HG02938 (cell line): Measurements from ENCODE around the gene ARHGAP28.
A peak's percentile ranks its signal among the peaks of the same experiment; 100 is the strongest.

Experiments used
- ATAC-seq: cut with Tn5 transposase; IDR thresholded peaks from one replicate; pipeline ENCODE4 v1.9.1; 2021; ENCODE audit warnings: mild to moderate bottlenecking, moderate library complexity; ENCODE audit not compliant: unreplicated experiment

Gene ARHGAP28, protein sequence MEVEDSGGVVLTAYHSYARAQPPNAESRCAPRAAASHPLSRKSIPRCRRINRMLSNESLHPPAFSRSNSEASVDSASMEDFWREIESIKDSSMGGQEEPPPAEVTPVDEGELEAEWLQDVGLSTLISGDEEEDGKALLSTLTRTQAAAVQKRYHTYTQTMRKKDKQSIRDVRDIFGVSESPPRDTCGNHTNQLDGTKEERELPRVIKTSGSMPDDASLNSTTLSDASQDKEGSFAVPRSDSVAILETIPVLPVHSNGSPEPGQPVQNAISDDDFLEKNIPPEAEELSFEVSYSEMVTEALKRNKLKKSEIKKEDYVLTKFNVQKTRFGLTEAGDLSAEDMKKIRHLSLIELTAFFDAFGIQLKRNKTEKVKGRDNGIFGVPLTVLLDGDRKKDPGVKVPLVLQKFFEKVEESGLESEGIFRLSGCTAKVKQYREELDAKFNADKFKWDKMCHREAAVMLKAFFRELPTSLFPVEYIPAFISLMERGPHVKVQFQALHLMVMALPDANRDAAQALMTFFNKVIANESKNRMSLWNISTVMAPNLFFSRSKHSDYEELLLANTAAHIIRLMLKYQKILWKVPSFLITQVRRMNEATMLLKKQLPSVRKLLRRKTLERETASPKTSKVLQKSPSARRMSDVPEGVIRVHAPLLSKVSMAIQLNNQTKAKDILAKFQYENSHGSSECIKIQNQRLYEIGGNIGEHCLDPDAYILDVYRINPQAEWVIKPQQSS

DNA sequence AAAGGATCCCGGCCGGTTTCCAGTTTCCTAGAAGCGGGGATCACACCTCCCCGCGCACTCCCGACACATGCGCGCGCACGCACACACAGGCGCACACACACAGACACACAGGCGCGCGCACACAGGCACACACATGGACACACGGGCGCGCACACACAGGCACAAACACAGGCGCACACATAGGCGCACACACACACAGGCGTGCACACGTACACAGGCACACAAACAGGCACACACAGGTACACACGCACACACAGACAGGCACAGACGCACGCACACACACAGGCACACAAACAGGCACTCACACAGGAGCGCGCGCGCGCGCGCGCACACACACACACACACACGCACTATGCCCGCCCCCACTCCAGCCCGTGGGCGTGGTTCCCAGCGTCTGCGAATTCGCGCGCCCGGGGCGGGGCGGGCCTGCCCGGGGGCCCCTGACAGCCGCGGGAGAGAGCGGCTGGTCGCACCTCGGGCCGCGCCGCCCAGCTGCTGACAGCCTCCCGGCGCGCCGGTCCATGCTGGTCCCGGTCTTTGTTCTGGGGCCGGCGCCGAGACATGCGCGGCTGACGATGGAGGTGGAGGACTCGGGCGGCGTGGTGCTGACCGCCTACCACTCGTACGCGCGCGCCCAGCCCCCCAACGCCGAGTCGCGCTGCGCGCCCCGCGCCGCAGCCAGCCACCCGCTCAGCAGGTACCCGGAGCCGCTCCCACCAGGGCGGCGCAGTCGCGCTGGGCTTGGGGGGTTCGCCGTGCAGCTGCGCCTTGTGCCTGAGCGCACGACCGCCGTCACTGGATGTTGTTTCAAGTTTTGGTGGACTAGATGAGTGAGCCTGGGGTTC, at the start of gene ARHGAP28:
Gene ARHGAP28 (plus strand): TSS at position 470 of the 845 bp plus-strand sequence. CDS start 106 bp downstream, at position 576.
- peak; percentile 60 for ATAC-seq

DNA sequence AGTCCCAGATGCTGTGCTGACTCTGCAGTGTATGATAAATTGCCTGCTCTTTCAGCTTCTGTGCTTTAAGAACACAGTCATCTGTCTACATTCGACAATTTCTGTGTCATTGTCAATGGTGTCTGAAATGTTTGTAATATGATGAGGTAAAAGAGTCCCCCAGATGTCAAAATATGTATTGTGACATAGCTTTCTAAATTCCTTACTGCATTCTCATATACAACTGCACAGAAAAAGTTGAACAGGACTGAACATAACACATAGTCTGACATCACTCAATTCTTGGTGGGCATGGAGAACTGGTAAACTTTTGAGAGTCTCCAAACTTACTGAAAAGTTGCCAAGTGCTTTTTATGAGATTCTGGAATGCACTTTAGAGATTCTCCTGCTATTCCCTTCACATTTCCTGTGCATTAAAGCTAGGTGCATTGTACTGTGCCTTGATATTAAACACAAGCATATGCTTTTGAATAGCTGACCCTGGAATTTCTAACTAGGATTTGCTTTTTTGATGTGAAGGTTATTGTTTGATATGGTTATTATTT, 48.1 kb upstream of the ARHGAP28 start:
- ATAC-seq, result no peak

DNA sequence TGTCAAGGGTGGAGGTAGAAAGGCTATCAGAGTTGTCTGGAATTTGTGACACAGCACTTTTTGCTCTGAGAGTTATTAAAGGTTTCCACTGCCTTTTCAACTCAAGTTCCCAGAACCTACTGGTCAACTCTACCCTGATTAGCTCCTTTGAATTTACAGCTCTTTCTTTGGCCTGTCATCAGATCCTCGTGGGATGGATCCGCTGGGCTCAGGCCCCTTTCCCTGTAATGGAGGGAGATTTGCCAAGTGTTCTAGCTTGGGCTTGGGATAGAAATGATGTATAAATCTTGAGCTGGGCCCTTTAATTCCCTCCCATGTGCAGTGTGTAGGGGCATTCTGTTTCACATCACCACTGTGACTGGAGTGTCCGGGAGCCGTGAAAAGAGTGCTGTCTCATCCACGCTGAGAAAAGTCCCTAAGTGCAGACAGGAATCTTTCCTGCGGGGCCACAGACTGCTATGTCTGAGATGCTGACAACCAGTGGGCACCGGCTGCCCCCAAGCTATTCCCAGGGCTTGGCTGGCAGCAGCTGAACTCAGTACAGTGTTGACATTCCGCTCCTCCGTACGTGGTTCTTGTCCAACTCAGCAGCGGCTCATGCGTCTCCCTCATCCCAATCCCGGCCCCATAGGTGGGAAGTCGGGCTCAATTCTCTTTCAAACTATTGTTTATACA, 46.9 kb upstream of the ARHGAP28 start:
- ATAC-seq, result no peak

DNA sequence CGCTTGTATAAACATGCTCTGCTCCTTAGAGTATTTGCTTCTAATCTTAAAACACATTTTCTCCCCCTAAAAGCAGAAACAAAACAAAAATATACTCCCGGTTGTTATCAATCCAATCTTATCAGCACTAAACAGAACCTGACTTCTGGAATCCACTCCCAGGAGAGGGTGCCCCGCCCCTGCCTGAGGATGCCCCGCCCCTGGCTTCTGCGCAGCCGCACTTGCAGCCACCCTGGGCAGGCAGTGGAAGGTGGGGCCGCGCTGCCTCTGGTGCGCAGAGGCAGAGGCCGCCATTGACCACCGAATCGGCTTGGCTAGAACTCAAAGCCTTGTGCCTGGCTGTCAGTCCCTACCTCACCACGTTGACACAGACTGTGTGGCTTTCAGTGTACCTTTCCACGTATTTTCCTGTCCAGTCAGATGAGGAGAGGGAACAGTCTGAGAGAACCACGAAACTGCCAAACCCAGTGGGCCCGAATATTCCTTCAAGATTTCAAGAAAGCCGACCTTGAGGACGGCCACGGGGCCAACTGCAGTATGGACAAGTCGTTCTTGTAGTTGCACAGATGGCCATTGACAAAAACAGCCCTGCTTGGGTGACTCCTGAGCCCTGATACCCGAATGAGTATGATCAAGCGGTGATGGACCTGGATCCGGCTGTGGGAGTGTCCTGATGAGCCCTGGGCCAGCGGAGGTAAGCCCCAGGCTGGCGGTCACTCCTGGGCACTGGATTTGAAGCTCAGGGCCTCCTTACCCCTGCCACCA, 46.2 kb upstream of the ARHGAP28 start:
- no peak for ATAC-seq

DNA sequence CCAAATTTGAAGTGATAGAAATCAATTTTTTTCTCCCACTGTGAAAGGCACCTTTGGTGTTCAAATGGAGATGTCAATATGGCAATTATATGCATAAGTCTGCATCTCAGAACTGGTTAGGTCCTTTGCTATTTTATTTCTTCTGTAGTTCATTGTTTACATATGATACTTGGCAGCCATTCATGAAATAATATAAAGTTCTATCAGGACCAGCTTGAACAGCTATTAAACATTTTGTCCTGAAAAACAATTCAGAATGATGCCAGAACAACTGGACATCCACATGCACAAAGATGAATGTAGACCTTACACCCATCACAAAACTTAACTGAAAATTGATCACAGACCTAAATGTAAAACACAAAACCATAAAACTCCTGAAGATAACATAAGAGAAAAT, 41.8 kb upstream of the ARHGAP28 start:
- no peak for ATAC-seq

DNA sequence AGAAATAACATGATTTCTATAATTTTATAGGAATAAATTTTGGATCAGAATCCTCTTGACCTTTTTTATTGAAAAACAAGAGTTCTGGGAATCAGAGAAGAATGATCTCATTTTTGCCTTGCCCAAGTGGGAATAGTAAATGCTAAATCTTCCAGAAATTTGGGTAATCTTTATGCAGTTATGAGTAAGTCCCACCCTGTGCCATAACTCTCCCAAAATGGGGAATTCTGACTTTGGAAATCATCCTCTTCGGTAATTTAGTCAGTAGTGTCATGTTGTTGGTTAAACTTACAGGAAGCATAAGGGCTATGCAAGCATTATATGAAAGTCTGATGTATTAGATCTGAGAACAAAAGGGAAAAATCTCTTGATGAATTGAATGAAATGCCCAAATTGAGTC, 20.6 kb upstream of the ARHGAP28 start:
- no peak for ATAC-seq

DNA sequence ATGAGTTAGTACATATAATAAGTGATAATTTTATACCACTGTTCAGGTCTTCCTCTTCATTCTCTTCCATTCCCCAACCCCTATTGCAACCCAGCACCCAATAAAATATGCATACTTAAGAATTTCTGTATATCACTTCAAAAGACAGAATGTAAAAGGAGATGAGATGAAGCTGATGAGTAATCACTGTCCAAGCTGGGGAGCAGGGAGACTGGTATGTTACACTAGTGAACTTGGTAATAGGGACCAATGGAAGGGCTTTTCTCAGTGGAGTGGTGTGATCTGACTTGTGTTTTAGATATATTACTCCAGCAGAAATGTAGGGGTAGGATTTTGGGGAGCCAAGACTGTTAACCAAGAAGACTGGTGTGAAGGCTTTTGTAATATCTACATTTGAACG, 18.0 kb upstream of the ARHGAP28 start:
- no peak for ATAC-seq

DNA sequence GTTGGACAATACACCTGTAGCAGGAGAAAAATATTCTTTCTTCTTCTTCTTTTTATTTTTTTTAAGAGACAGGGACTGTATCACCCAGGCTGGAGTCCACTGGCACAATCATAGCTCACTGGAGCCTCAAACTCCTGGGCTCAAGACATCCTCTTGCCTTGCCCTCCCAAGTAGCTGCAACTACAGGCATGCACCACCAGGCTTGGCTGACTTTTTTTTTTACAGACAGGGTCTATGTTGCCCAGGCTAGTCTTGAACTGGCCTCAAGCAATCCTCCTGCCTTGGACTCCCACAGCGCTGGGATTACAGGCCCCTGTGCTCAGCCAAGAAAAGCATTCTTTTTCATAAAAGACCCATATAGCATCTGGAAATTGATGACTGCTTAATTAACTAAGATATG, 17.1 kb upstream of the ARHGAP28 start:
- ATAC-seq, result no peak

DNA sequence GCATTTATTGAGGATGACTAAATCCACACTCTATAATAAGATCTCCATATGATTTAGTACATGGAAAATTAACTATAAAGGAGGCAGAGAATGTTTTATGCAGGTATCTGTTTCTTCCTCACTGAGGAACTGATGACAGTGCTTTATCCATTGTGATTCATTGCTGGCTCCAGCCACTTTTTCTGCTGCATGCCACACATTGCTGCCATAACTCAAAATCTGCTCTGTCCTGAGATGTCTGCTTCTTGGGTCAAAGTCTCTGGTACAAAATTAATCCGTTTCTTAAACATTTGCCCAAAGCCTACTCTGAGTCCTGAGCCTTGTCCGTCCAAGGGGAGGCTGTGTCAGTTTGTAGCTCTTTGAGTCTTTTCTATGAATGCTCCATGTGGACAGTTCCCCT, 15.5 kb upstream of the ARHGAP28 start:
- no peak for ATAC-seq

DNA sequence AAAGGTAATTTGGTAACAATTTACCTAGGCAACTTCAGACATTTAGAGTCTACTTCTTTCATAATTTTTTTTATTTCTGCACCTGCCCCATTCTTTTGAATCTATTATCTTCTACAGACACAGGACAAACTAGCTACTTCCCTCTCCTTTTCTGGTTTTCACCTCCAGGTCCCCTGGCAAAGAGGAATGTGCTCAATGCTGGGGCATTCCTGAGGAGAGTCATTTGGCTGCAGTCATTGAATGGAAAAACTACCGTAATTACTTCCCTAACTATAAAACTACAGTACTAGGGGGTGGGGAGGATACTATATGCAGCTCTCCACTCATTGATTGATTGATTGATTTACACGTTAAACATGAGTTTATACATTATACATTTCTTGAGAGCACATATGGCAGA, 11.2 kb upstream of the ARHGAP28 start:
- no peak for ATAC-seq

DNA sequence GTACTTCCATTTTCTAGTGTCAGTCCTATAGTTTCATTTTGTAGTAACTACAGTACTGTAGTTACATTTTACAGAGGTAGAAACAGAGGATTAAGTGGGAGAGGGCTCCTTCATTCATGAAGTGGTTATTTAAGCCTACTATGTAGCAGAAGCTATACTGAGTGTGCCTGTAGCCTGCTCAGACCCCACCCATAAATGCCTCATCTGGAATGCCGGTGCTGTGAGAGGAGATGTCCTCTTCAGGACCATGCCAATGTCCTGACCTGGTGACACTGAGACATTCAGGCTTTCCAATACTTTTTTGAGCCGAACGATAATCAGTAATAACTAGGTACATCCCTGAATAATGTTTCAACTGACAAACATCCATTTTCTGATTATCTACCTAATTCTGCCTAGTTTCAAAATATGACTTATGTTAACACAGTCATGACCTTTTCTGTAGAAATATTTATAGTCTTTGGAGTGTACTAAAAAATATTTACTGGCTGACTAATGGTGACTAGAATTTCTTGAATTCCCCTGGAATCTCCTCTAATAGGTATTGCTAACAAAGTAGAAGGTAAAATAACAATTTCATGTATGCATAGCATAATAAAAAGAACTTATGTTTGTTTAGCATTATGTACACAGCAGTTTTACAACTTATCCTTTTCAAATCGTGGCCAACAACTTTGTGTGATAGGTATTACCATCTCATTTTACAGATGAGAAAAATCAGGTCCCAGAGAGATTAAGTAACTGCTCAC, 10.2 kb upstream of the ARHGAP28 start:
- no peak for ATAC-seq

DNA sequence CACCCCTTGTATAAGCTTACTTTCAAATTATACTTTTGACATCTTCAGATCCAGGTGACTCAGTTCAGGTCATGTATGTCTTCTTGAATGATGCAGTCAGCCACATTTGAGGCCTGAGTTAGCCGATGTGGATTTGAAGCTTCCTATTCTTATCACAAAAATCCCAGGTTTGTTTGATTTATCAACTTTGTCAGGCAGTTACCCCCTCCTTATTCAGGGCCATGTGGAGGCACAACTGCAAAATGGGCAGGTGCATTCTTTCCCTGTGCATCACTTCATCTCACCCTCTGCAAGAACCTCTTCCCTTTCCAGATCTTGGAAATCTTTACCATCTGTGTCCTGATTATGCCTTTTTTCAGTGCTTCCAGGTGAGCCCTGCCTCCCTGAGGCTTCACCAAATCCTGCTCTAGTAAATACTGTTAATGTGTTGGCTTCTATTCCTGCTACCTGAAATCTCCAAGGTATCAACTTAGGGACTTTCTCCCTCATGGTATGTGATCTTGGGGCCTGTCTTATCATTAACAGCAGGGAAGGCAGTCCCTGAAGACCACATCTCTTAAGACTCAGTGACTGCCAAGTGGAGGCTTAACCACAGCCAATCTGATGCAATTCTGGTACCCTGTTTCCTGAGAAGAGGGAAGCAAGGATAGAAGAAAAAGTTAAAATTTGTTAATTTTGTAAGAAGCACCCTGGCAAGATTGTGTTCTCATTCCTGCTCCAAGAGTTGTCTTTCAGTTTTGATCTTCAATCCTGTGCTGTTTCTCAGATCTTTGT, 9.4 kb upstream of the ARHGAP28 start:
- no peak for ATAC-seq

DNA sequence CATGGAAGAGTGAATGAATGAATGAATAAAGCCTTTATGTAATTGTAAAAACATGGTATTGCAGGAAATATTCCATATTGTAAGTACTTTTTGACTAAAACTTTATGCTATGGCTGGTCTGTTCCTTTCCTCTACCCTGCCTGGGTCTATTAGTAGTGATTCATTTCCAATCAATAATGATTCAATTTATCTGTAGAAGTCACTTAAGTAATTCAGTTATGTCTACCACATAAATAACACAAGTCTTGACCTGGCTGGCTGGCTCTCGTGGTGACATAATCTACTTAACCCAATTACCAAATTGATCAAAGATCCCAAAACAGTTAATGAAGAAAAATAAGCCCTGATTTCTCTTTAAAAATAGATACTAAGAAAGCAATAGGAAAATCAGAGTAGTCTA, 7.8 kb upstream of the ARHGAP28 start:
- ATAC-seq, result no peak

DNA sequence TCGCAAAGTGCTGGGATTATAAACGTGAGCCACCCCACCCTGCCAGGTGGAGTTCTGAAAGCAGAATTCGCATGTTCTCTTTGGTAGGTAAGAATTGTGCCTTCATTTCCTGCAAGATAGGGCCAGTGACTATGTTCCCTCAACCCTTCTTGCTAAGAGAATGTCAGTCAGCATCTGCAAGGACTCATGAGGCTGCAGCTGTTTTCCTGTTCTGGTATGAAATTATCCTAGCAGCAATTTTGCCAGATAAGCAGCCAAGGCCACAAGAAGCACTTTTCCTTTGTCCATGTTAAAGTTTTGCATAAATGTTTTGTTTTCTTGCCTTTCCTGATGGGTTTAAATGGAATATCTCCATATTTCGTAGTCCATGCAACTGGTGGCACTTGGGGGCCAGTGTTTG, 6.8 kb upstream of the ARHGAP28 start:
- no peak for ATAC-seq

DNA sequence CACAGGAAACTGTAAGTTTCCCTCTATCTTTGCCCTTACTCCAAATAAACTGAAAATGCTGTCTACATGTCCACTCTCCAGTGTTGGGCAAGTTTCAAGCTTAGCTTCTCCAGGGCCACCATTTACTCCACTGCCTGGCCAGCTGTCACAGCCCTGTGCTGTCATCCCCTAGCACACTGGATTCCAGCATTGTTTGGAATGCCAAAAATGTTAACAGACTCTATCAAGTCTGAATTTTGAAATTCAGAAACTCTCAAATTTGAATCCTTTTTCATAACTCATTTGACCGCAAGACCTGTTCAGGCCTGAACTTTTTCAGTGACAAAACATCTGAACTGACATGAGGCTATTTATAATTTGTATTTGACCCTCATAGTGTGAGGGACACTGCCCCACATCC, 5.2 kb upstream of the ARHGAP28 start:
- no peak for ATAC-seq

DNA sequence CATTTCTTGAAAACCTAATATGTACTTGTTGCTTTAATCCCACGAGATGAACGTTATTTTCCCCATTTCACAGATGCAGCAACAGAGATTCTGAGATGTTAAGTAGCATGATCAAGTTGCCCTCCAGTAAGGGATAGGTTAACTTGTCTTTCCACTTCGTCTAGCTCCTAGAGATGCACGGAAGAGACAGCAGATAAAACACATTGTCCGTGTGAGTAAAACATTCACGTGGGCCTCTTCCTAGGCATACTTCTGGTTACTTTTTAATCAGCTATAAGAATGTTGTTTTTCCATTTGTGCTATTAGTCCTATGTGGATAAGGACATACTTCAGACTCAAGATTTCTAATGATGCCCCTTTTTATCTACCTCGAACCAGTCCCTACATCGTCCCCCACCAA, 1.2 kb upstream of the ARHGAP28 start:
- ATAC-seq, result no peak

DNA sequence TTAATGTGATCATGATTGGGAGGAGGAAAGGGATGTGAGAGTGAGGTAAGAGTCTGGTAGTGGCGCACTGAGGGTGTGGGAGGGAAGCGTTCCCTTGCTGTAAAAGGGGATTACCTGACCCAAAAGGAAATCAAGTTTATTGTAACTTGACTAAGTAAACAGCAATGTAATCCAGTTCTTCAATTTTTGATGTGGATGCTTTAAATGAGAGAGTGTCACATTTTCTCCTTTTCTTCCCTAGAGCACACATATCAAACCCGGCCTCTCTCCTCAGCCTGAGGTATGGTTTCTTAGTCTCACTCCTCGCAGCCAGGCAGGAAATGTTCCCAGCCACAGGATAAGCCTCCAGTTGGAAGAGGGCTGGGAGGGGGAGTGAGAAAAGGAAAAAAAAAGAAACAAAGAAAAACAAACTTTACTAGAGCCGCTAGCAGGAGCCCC, 688 bp upstream of the ARHGAP28 start:
- no peak for ATAC-seq
